ENCODE results near the gene HDAC9.

DNA sequence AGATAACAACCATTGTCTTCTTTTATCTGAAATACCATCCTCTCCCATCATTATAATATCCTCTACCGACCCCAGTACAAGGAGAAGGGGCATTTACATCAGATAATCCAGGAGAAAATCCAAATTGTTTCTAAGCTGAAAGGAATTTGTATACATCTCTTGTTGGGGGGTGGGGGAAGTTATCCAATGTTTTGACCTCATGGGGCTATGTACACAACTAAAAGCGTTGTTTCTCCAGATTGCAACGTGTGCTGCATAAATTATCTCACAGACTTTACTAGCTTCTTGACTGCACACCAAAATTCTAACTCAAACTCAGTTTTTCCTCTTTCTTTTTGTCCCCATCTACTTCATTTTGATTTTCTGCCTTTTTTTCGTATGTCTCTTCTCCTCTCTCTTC is 465.2 kb downstream of the HDAC9 start:
- TF ChIP-seq, protein P1, sequence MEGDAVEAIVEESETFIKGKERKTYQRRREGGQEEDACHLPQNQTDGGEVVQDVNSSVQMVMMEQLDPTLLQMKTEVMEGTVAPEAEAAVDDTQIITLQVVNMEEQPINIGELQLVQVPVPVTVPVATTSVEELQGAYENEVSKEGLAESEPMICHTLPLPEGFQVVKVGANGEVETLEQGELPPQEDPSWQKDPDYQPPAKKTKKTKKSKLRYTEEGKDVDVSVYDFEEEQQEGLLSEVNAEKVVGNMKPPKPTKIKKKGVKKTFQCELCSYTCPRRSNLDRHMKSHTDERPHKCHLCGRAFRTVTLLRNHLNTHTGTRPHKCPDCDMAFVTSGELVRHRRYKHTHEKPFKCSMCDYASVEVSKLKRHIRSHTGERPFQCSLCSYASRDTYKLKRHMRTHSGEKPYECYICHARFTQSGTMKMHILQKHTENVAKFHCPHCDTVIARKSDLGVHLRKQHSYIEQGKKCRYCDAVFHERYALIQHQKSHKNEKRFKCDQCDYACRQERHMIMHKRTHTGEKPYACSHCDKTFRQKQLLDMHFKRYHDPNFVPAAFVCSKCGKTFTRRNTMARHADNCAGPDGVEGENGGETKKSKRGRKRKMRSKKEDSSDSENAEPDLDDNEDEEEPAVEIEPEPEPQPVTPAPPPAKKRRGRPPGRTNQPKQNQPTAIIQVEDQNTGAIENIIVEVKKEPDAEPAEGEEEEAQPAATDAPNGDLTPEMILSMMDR (conservative IDR thresholded peaks at IDR 0.05; ENCODE audit: low read depth, low read length): no peak
- TF ChIP-seq EZH2 (IDR thresholded peaks at IDR 0.05; ENCODE audit: borderline replicate concordance, low read depth, low read length, poor library complexity, severe bottlenecking): no peak
